ENCODE results near the gene RNF151. TPM values are rescaled to one million over a fixed set of nuclear protein-coding genes. Genes with fewer than 3 reads are reported as not detected.

The RNF151 gene
- total and polyA plus RNA-seq, 2 of the 13 experiments (the other 11 are each of a cell fraction or from before 2014, with no cell fraction given): not detected

DNA sequence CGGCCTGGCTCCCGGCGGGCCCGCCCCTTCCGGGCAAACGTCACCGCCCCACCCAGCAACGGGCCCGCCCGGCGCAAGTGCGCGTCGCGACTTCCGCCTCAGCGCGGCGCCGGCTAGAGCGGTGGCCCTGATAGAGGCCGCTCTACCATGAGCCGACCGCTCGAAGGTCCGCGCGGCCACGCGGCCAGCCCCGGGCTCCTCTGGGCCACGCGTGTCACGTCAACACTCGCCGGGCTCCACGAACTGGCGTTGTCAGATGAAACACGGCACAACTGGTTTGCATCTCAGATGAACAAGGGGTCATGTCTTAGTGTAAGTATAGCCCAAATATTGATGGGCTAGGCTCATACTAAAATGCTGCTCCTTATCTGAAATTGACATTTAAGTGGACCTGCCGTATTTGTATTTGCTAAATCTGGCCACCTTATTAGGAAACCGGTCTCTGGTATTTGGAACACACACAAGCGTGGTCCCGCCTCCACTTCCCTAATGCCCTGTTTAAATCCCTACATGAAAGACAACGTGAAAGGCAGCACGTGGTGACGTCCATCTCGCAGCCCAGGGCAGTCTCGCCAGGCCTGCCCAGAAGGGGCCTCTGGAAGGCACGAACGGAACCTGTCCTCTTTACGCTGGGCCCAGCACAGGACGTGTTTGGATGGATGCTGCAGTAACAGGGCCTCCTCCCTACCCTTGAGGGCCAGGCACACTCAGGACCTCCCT lies 43.3 kb downstream of the RNF151 start, which contains the start of gene ZNF598 (continued):
- TF ChIP-seq, protein P1, sequence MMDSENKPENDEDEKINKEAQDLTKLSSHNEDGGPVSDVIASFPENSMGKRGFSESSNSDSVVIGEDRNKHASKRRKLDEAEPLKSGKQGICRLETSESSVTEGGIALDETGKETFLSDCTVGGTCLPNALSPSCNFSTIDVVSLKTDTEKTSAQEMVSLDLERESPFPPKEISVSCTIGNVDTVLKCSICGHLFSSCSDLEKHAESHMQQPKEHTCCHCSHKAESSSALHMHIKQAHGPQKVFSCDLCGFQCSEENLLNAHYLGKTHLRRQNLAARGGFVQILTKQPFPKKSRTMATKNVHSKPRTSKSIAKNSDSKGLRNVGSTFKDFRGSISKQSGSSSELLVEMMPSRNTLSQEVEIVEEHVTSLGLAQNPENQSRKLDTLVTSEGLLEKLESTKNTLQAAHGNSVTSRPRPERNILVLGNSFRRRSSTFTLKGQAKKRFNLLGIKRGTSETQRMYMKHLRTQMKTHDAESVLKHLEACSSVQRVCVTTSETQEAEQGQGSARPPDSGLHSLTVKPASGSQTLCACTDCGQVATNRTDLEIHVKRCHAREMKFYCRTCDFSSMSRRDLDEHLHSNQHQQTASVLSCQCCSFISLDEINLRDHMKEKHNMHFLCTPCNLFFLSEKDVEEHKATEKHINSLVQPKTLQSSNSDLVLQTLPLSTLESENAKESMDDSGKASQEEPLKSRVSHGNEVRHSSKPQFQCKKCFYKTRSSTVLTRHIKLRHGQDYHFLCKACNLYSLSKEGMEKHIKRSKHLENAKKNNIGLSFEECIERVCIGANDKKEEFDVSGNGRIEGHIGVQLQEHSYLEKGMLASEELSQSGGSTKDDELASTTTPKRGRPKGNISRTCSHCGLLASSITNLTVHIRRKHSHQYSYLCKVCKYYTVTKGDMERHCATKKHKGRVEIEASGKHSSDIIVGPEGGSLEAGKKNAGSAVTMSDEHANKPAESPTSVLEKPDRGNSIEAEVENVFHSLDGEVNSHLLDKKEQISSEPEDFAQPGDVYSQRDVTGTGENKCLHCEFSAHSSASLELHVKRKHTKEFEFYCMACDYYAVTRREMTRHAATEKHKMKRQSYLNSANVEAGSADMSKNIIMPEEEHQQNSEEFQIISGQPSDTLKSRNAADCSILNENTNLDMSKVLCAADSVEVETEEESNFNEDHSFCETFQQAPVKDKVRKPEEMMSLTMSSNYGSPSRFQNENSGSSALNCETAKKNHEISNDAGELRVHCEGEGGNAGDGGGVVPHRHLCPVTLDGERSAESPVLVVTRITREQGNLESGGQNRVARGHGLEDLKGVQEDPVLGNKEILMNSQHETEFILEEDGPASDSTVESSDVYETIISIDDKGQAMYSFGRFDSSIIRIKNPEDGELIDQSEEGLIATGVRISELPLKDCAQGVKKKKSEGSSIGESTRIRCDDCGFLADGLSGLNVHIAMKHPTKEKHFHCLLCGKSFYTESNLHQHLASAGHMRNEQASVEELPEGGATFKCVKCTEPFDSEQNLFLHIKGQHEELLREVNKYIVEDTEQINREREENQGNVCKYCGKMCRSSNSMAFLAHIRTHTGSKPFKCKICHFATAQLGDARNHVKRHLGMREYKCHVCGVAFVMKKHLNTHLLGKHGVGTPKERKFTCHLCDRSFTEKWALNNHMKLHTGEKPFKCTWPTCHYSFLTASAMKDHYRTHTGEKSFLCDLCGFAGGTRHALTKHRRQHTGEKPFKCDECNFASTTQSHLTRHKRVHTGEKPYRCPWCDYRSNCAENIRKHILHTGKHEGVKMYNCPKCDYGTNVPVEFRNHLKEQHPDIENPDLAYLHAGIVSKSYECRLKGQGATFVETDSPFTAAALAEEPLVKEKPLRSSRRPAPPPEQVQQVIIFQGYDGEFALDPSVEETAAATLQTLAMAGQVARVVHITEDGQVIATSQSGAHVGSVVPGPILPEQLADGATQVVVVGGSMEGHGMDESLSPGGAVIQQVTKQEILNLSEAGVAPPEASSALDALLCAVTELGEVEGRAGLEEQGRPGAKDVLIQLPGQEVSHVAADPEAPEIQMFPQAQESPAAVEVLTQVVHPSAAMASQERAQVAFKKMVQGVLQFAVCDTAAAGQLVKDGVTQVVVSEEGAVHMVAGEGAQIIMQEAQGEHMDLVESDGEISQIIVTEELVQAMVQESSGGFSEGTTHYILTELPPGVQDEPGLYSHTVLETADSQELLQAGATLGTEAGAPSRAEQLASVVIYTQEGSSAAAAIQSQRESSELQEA (CRISPR knock-in tag; IDR thresholded peaks at IDR 0.05; ENCODE audit: not compliant biosample characterization): no peak
- peak; percentile 93 for TF ChIP-seq ZFX (CRISPR knock-in tag; IDR thresholded peaks at IDR 0.05; ENCODE audit: low read depth)
- TF ChIP-seq, protein P2, sequence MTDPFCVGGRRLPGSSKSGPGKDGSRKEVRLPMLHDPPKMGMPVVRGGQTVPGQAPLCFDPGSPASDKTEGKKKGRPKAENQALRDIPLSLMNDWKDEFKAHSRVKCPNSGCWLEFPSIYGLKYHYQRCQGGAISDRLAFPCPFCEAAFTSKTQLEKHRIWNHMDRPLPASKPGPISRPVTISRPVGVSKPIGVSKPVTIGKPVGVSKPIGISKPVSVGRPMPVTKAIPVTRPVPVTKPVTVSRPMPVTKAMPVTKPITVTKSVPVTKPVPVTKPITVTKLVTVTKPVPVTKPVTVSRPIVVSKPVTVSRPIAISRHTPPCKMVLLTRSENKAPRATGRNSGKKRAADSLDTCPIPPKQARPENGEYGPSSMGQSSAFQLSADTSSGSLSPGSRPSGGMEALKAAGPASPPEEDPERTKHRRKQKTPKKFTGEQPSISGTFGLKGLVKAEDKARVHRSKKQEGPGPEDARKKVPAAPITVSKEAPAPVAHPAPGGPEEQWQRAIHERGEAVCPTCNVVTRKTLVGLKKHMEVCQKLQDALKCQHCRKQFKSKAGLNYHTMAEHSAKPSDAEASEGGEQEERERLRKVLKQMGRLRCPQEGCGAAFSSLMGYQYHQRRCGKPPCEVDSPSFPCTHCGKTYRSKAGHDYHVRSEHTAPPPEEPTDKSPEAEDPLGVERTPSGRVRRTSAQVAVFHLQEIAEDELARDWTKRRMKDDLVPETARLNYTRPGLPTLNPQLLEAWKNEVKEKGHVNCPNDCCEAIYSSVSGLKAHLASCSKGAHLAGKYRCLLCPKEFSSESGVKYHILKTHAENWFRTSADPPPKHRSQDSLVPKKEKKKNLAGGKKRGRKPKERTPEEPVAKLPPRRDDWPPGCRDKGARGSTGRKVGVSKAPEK (CRISPR knock-in tag; IDR thresholded peaks at IDR 0.05; ENCODE audit: borderline replicate concordance): no peak
- TF ChIP-seq SMC3 (IDR thresholded peaks at IDR 0.05; ENCODE audit: low read length): no peak
- TF ChIP-seq MIER3 (CRISPR knock-in tag; IDR thresholded peaks at IDR 0.05; ENCODE audit: borderline replicate concordance): no peak
- no peak for TF ChIP-seq PHF5A (CRISPR knock-in tag; IDR thresholded peaks at IDR 0.05; ENCODE audit: low read depth, unreplicated experiment)
- peak; percentile 62 for TF ChIP-seq ZNF501 (CRISPR knock-in tag; IDR thresholded peaks at IDR 0.05)
- TF ChIP-seq PLRG1 (conservative IDR thresholded peaks at IDR 0.05): no peak
- TF ChIP-seq, protein P3, sequence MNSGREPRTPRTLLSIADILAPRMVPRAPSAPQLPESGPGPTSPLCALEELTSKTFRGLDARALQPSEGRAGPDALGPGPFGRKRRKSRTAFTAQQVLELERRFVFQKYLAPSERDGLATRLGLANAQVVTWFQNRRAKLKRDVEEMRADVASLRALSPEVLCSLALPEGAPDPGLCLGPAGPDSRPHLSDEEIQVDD (CRISPR knock-in tag; IDR thresholded peaks at IDR 0.05; ENCODE audit: borderline replicate concordance): no peak
- peak; percentile 49; the same call in 1 of the 2 replicates for TF ChIP-seq ARNT2 (CRISPR knock-in tag; IDR thresholded peaks at IDR 0.05; ENCODE audit: low read depth)
- no peak for TF ChIP-seq ZBTB7A (CRISPR knock-in tag; IDR thresholded peaks at IDR 0.05)
- no peak for TF ChIP-seq ZNF256 (CRISPR knock-in tag; conservative IDR thresholded peaks at IDR 0.05)
- TF ChIP-seq NPAS2 (CRISPR knock-in tag; IDR thresholded peaks at IDR 0.05; ENCODE audit: borderline replicate concordance): 0 out of 2 replicates have a peak, but pooled peaks have one; percentile 50
- TF ChIP-seq SPEN (CRISPR knock-in tag; IDR thresholded peaks at IDR 0.05; ENCODE audit: low read depth): peak; percentile 92
- no peak for TF ChIP-seq TBL1XR1 (IDR thresholded peaks at IDR 0.05; ENCODE audit: borderline replicate concordance, low read length, partially characterized antibody)
- TF ChIP-seq CBX2 (IDR thresholded peaks at IDR 0.05; ENCODE audit: low read depth, low read length): no peak
- no peak for TF ChIP-seq CBX2 (CRISPR knock-in tag; IDR thresholded peaks at IDR 0.05; ENCODE audit: low read depth)
- TF ChIP-seq NFYC (CRISPR knock-in tag; IDR thresholded peaks at IDR 0.05): peak; percentile 17; the same call in 1 of the 2 replicates
- TF ChIP-seq ZNF747 (CRISPR knock-in tag; IDR thresholded peaks at IDR 0.05; ENCODE audit: borderline replicate concordance): no peak

Data from HepG2 (cell line).